ENCODE measurements around the gene PDE4B.

GRCh38 chr1:66381621-66382275 is 589.1 kb downstream of the PDE4B start:
- no peak for TF ChIP-seq CTCF (conservative IDR thresholded peaks at IDR 0.05 in 1 of 2, IDR thresholded peaks at IDR 0.05 in 1 of 2; ENCODE audit: extremely low read depth in 1 of 2, insufficient read depth in 1 of 2, low read depth in 1 of 2, low read length in 2 of 2)
- TF ChIP-seq EZH2 (IDR thresholded peaks at IDR 0.05; ENCODE audit: borderline replicate concordance, low read length): no peak
